ENCODE results near the gene LRRC41. TPM values are rescaled to one million over a fixed set of nuclear protein-coding genes. Genes with fewer than 3 reads are reported as not detected.
A peak's percentile ranks its signal among the peaks of the same experiment; 100 is the strongest.
"Not testable (repeated sequence)": the region's sequence is repeated elsewhere in the genome, so short reads cannot be mapped to it uniquely, and the experiment has no call there.

LRRC41 gene
- total RNA-seq, 1 donor from 2014 or later: 70.6 TPM

DNA sequence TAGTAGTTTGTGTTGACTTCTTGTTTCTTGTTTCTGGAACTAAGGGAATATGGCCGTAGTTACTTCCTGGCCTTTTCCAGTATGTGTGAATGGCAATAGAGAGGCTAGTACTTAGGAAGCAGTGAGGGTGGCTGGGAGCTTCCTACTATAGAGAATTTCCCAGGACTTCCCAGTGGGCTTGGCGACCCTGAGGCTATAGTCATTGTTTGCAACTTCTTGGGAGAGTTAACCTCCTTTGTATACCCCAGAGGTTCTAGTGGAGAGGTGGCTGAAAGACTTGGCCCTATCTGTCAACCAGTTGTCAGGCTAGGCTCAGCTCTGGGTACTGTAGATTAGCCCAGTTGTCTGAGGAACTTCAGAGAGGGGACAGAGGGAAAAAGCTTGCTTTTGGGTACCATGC is 40.3 kb downstream of the LRRC41 start:
- Mint-ChIP-seq H3K36me3 (ENCODE audit: low read depth) (peaks cover 69% of the 10 kb centered on the region), H3K27ac (no peak overlapping the region), H3K27me3 (ENCODE audit: low read depth) (no peaks in the 10 kb centered on the region), H3K4me1 (ENCODE audit: low read depth) (no peaks in the 10 kb centered on the region), H3K4me3 (ENCODE audit: low read depth) (no peak overlapping the region), H3K9me3 (no peaks in the 10 kb centered on the region)
- intact Hi-C loops (cut with micrococcal nuclease): no loop called here
- no peak for DNase-seq (ENCODE audit: low spot score)

DNA sequence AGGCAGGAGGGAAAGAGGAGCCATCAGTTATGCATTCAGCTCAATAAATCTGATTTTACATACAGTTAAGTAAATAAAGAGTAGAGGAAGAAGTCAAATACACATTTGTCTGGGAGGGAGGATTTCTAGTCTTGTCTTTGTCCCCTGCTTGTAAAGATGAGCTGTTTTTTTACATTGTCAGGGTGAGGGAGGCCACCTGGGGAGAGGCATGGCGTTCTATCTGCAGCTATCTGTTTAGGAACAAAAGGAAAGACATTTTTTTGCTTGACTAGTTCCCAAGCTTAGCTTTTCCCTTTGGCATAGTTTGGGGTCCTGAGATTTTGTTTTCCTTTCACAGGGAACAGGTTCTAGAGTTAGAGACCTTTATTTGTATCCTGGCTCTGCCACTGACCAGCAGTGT is 40.9 kb downstream of the LRRC41 start:
- no peak overlapping the region for H3K4me3 Mint-ChIP-seq (ENCODE audit: low read depth)
- no peaks in the 10 kb centered on the region for H3K27me3 Mint-ChIP-seq (ENCODE audit: low read depth)
- DNase-seq (ENCODE audit: low spot score): no peak
- H3K4me1 Mint-ChIP-seq (ENCODE audit: low read depth): no peaks in the 10 kb centered on the region
- H3K27ac Mint-ChIP-seq: no peak overlapping the region
- peaks cover 65% of the 10 kb centered on the region for H3K36me3 Mint-ChIP-seq (ENCODE audit: low read depth)
- no peaks in the 10 kb centered on the region for H3K9me3 Mint-ChIP-seq
- intact Hi-C loops (cut with micrococcal nuclease): no loop called here

DNA sequence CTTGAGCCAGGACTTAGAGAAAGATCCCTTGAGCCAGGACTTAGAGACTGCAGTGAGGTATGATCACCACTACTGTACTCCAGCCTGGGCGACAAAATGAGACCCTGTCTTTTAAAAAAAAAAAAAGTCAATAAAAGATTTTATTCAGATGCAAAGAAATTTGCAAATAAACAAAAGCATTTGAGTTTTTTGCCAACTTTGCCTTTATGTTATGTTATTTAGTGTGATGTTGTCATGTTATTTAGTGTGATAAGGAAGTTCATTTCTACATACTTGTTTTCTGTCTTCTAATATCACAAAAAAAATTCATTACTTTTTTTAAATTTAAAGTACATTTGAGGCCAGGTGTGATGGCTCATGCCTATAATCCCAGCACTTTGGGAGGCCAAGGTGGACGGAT is 46.9 kb downstream of the LRRC41 start:
- Mint-ChIP-seq H3K27ac (no peak overlapping the region), H3K27me3 (ENCODE audit: low read depth) (no peaks in the 10 kb centered on the region), H3K4me1 (ENCODE audit: low read depth) (peaks cover 13% of the 10 kb centered on the region), H3K4me3 (ENCODE audit: low read depth) (no peak overlapping the region), H3K9me3 (no peaks in the 10 kb centered on the region), H3K36me3 (ENCODE audit: low read depth) (peaks cover 65% of the 10 kb centered on the region)
- intact Hi-C loops (cut with micrococcal nuclease): no loop called here
- no peak for DNase-seq (ENCODE audit: low spot score)

DNA sequence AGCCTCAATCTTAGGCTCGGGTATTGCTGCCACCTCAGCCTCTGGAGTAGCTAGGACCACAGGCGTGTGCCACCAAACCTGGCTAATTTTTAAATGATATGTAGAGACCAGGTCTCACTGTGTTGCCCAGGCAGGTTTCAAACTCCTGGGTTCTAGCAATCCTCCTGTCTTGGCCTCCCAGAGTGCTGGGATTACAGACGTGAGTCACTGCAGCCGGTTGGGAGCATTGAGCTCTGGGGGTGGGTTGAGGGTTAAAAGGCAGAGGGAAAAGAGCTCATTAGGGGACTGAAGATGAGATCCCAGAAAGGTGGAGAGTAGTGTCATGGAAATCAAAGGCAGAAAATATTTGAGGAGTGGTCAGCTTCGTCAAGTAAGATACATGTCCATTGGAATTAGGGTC is 48.7 kb downstream of the LRRC41 start:
- no peak for DNase-seq (ENCODE audit: low spot score)
- Mint-ChIP-seq H3K27ac (no peak overlapping the region), H3K4me3 (ENCODE audit: low read depth) (no peak overlapping the region), H3K36me3 (ENCODE audit: low read depth) (peaks cover 60% of the 10 kb centered on the region), H3K4me1 (ENCODE audit: low read depth) (peaks cover 14% of the 10 kb centered on the region), H3K9me3 (no peaks in the 10 kb centered on the region), H3K27me3 (ENCODE audit: low read depth) (no peaks in the 10 kb centered on the region)
- intact Hi-C loops (cut with micrococcal nuclease): no loop called here

DNA sequence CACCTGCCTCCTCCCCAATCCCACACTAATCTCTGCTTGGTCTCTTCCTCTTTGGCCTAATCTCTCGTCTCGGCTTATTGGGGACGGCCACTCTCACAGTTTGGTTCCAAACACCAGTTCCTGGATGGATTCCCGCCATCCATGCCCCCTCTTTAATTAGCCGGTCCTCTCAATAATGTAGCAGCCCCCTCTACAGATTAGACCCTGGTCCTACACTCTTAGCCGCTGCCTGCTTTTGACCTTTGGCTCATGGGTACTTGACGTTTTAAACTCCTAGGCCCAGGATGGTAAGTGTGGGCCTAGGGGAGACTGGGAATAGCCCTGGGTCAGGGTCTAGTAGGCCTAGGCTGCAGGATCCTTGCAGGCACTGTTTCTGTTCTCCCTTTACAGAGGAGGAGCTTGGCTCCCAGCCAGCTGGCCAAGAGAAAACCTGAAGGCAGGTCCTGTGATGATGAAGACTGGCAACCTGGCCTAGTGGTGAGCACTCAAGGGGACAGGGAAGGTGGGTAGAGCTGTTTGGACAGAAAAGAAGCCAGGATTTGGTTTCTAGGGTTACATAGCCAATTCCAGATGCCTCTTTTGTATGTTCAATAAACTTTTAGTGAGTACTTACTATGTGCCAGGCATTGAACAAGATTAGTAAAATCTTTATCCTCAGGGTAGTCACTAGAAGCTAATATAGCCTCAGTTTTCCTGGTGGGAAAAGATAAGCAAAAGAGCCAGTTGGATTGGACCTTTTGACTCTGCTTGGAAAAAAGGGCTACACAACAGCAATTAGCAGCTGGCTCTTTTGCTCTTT is 55.1 kb downstream of the LRRC41 start:
- peak; percentile 30 for DNase-seq (ENCODE audit: low spot score)
- intact Hi-C loops (cut with micrococcal nuclease): loop anchor here (5.0 kb wide), 1 partner anchor 666 kb away; the partner anchor contains the start of gene NASP
- Mint-ChIP-seq H3K27me3 (ENCODE audit: low read depth) (no peaks in the 10 kb centered on the region), H3K4me3 (ENCODE audit: low read depth) (peak overlapping the region; percentile 98), H3K4me1 (ENCODE audit: low read depth) (peaks cover 32% of the 10 kb centered on the region), H3K9me3 (no peaks in the 10 kb centered on the region), H3K27ac (peak overlapping the region; percentile 96), H3K36me3 (ENCODE audit: low read depth) (peaks cover 32% of the 10 kb centered on the region)

DNA sequence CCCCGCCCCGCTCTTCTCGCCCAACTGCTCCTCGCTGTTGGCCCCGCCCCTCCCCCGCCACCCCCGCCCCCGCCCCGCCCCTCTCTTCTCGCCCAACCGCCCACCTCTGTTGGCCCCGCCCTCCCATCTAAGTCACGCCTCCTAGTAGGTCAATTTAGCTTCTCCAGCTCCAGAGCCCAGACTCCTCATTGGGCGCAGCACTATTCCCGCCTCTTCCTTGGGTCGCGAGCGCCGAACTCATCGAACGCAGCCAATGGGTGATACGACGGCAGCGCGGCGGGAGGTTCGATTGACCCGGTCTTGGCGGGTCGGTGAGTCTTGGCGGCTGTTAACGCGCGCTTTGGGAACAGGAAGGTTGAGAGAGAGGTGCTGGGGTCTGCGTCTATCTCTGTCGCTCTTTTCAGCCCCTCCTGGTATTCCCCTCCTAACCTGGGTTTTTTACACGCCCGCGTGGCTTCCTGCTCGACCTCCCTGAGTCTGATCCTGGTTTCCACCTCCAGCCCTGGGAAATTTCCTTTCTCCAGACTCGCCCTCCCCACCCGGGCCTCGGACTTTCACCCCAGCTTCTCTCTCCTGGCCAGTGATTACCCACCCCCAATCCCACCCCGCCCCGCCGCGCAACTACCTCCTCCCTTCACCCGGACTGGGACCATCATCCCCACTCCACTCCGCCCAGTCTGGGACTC is 55.8 kb downstream of the LRRC41 start, which contains the start of gene RAD54L:
TSS of gene RAD54L (plus strand) at position 328 of the 686 bp plus-strand sequence. CDS start 643 bp downstream, outside the sequence.
- H3K9me3 Mint-ChIP-seq: no peaks in the 10 kb centered on the region
- H3K36me3 Mint-ChIP-seq (ENCODE audit: low read depth): peaks cover 25% of the 10 kb centered on the region
- intact Hi-C loops (cut with micrococcal nuclease): loop anchor here (1.0 to 5.0 kb wide), 4 partner anchors 56 to 1449 kb away; partner anchors contain the start of genes LRRC41, NASP, NSUN4 and UQCRH
- H3K4me3 Mint-ChIP-seq (ENCODE audit: low read depth): peak within 1 kb of the TSS; percentile 98
- H3K4me1 Mint-ChIP-seq (ENCODE audit: low read depth): peaks cover 32% of the 10 kb centered on the region
- DNase-seq (ENCODE audit: low spot score): peak; percentile 97
- no peaks in the 10 kb centered on the region for H3K27me3 Mint-ChIP-seq (ENCODE audit: low read depth)
- H3K27ac Mint-ChIP-seq: peak within 1 kb of the TSS; percentile 97

DNA sequence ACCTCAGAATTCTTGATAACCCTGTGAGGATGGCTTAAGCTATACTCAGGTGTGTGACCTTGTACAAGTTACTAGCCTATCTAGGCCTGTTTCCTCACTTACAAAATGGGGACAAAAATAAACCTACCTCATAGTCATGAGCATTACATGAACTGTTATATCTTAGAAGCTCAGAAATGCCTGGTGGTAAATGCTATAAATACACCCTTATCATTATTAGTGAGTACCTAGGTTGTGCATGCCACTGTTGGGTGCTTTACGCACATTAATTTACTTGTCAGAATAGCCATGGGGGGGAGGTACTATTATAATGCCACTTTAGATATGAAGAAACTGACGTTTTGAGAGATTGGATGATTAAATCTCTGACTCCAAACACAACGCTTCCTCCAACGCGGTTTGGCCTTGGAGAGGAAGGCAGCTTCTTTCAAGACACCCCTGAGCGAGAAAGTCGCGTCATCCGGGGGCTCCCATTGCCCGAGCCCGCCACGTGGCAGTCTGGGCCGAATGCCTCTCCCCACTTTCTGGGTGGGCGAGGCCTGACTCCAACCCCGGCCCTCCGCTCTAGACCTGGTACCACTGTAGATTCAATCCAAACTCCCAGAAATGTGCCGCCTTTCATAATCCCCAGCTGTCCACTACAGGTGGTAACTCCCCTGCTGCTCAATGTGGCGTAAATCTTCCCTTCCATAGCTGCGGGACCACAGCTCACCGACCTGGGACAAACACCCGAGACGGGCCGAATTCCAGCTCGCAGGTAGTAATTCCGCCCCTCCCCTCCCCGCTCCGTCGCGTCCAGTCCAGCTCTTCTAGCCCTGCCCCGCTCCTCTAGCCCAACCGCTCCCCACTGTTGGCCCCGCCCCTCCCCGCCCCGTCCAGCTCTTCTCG is 56.6 kb downstream of the LRRC41 start:
- H3K4me3 Mint-ChIP-seq (ENCODE audit: low read depth): peak overlapping the region; percentile 96
- H3K9me3 Mint-ChIP-seq: no peaks in the 10 kb centered on the region
- intact Hi-C loops (cut with micrococcal nuclease): loop anchor here (1.0 to 5.0 kb wide), 4 partner anchors 57 to 1448 kb away; partner anchors contain the start of genes LRRC41, NASP, NSUN4 and UQCRH
- DNase-seq (ENCODE audit: low spot score): peak; percentile 62
- H3K36me3 Mint-ChIP-seq (ENCODE audit: low read depth): peaks cover 17% of the 10 kb centered on the region
- H3K4me1 Mint-ChIP-seq (ENCODE audit: low read depth): peaks cover 27% of the 10 kb centered on the region
- H3K27ac Mint-ChIP-seq: peak overlapping the region; percentile 97
- no peaks in the 10 kb centered on the region for H3K27me3 Mint-ChIP-seq (ENCODE audit: low read depth)

DNA sequence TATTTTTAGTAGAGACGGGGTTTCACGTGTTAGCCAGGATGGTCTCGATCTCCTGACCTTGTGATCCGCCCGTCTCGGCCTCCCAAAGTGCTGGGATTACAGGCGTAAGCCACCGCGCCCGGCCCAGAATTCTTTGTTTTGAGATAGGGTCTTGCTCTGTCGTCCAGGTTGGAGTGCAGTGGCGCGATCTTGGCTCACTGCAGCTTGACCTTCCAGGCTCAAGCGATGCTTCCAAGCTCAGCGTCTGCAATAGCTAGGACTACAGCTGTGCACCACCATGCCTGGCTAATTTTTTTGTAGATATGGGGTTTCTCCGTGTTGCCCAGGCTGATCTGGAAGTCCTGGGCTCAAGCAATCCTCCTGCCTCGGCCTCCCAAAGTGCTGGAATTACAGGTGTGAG is 57.3 kb downstream of the LRRC41 start:
- DNase-seq (ENCODE audit: low spot score); H3K27ac Mint-ChIP-seq; H3K27me3 Mint-ChIP-seq (ENCODE audit: low read depth); H3K9me3 Mint-ChIP-seq: not testable (repeated sequence)
- peaks cover 12% of the 10 kb centered on the region for H3K36me3 Mint-ChIP-seq (ENCODE audit: low read depth)
- peak overlapping the region; percentile 96 for H3K4me3 Mint-ChIP-seq (ENCODE audit: low read depth)
- intact Hi-C loops (cut with micrococcal nuclease): loop anchor here (2.0 to 5.0 kb wide), 3 partner anchors 95 to 1447 kb away; partner anchors contain the start of genes NASP and NSUN4
- peaks cover 27% of the 10 kb centered on the region for H3K4me1 Mint-ChIP-seq (ENCODE audit: low read depth)

DNA sequence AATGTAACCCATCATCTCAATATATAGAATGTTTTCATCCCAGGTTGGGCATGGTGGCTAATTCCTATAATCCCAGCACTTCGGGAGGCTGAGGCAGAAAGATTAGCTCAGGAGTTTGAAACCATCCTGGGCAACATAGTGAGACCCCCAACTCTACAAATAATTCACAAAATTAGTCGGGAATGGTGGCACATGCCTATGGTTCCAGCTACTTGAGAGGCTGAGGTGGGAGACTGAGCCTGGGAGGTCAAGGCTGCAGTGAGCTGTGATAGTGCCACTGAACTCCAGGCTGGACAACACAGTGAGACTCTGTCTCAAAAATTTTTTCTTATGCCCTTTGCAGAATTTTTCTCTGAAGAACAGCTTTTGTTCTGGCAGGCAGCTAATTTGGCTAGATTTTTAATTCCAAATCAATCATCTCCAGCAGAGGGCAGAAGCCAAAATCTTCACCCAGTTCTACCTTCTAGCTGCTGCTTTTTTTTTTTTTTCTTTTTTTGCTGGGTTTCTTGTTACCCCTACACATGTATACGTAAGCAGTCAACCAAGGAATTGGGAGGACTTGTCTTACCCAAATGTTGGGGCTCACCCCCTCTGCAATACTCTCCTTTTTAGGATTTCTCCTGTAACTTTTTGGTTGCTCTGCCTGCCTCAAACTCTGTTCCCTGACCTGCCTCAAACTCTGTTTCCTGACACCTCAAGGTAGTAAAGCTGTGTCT is 58.6 kb downstream of the LRRC41 start:
- Mint-ChIP-seq H3K27ac (no peak overlapping the region), H3K9me3 (no peaks in the 10 kb centered on the region), H3K27me3 (ENCODE audit: low read depth) (no peaks in the 10 kb centered on the region), H3K36me3 (ENCODE audit: low read depth) (peaks cover 5% of the 10 kb centered on the region), H3K4me1 (ENCODE audit: low read depth) (peaks cover 27% of the 10 kb centered on the region), H3K4me3 (ENCODE audit: low read depth) (no peak overlapping the region)
- intact Hi-C loops (cut with micrococcal nuclease): loop anchor here (1.0 to 5.0 kb wide), 2 partner anchors 103 to 663 kb away; partner anchors contain the start of gene NASP
- no peak for DNase-seq (ENCODE audit: low spot score)

DNA sequence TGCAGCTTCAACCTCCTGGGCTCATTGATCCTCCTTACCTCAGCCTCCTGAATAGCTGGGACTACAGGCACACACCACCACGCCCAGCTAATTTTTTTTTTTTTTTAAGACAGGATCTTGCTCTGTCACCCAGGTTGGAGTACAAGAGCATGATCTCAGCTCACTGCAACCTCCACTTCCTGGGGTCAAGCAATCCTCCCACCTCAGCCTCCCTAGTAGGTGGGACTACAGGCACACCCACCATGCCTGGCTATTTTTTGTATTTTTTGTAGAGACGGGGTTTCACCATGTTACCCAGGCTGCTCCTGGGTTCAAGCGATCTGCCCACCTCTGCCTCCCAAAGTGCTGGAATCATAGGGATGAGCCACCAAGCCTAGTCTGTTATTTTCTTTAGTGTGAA is 59.6 kb downstream of the LRRC41 start:
- intact Hi-C loops (cut with micrococcal nuclease); DNase-seq (ENCODE audit: low spot score); H3K9me3 Mint-ChIP-seq; H3K4me3 Mint-ChIP-seq (ENCODE audit: low read depth); H3K36me3 Mint-ChIP-seq (ENCODE audit: low read depth); H3K27me3 Mint-ChIP-seq (ENCODE audit: low read depth); H3K27ac Mint-ChIP-seq: not testable (repeated sequence)
- H3K4me1 Mint-ChIP-seq (ENCODE audit: low read depth): peaks cover 18% of the 10 kb centered on the region

DNA sequence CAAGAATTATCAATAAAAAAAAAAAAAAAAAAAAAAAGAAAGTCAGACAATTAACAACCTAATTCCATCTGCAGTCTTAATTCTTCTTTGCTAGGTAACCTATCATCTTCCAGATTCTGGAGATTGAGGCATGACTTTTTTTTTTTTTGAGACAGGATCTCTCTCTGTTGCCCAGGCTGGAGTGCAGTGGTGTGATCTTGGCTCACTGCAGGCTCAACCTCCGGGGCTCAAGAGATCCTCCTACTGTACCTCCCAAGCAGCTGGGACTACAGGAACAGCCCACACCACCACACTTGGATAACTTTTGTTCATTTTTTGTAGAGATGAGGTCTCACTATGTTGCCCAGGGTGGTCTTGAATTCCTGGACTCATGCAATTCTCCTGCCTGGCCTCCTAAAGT is 60.5 kb downstream of the LRRC41 start:
- Mint-ChIP-seq H3K27me3 (ENCODE audit: low read depth) (no peaks in the 10 kb centered on the region), H3K27ac (no peak overlapping the region), H3K4me3 (ENCODE audit: low read depth) (no peak overlapping the region), H3K9me3 (peaks cover 7% of the 10 kb centered on the region), H3K36me3 (ENCODE audit: low read depth) (no peaks in the 10 kb centered on the region), H3K4me1 (ENCODE audit: low read depth) (peaks cover 13% of the 10 kb centered on the region)
- intact Hi-C loops (cut with micrococcal nuclease): no loop called here
- no peak for DNase-seq (ENCODE audit: low spot score)

DNA sequence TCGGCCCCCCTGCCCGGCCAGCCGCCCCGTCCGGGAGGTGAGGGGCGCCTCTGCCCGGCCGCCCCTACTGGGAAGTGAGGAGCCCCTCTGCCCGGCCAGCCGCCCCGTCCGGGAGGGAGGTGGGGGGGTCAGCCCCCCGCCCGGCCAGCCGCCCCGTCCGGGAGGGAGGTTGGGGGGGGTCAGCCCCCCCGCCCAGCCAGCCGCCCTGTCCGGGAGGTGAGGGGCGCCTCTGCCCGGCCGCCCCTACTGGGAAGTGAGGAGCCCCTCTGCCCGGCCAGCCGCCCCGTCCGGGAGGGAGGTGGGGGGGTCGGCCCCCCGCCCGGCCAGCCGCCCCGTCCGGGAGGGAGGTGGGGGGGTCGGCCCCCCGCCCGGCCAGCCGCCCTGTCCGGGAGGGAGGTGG is 61.7 kb downstream of the LRRC41 start:
- H3K36me3 Mint-ChIP-seq (ENCODE audit: low read depth); H3K27me3 Mint-ChIP-seq (ENCODE audit: low read depth); H3K27ac Mint-ChIP-seq; H3K4me3 Mint-ChIP-seq (ENCODE audit: low read depth); DNase-seq (ENCODE audit: low spot score); H3K4me1 Mint-ChIP-seq (ENCODE audit: low read depth); intact Hi-C loops (cut with micrococcal nuclease); H3K9me3 Mint-ChIP-seq: not testable (repeated sequence)

All from activated T-helper 2 cell treated with anti-CD3 and anti-CD28 coated beads, Interferon-gamma antibody, Interleukin-2, Interleukin-4, amounts not matched to agents 10 μg/mL and 5 μg/mL and 100 μg/mL, durations not matched to agents 14 hours and 24 hours and 36 hours (primary cell).